Neural progenitor cell (in vitro differentiated cells): Measurements from ENCODE around the gene TTC39A.

Experiments
- CTCF ChIP-seq: fragments of 200-600 bp; sonication (generic); IDR thresholded peaks from 2 replicates; pipeline ENCODE4 v1.5.1; 2017; ENCODE audit warnings: antibody characterized with exemption, mild to moderate bottlenecking
- EZH2phosphoT487 ChIP-seq: fragments of 200-600 bp; sonication (generic); IDR thresholded peaks from 2 replicates; pipeline ENCODE4 v1.6.1; 2017; ENCODE audit warnings: antibody characterized with exemption

- TF ChIP-seq CTCF (no peak), EZH2phosphoT487 (no peak)
Observed at GRCh38 chr1:51328279-51328678, 2.1 kb downstream of the TTC39A start.
